Measurements from ENCODE around the gene TRIM29.
"Not testable (repeated sequence)": the region's sequence is repeated elsewhere in the genome, so short reads cannot be mapped to it uniquely, and the experiment has no call there.

Gene TRIM29, protein sequence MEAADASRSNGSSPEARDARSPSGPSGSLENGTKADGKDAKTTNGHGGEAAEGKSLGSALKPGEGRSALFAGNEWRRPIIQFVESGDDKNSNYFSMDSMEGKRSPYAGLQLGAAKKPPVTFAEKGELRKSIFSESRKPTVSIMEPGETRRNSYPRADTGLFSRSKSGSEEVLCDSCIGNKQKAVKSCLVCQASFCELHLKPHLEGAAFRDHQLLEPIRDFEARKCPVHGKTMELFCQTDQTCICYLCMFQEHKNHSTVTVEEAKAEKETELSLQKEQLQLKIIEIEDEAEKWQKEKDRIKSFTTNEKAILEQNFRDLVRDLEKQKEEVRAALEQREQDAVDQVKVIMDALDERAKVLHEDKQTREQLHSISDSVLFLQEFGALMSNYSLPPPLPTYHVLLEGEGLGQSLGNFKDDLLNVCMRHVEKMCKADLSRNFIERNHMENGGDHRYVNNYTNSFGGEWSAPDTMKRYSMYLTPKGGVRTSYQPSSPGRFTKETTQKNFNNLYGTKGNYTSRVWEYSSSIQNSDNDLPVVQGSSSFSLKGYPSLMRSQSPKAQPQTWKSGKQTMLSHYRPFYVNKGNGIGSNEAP

DNA sequence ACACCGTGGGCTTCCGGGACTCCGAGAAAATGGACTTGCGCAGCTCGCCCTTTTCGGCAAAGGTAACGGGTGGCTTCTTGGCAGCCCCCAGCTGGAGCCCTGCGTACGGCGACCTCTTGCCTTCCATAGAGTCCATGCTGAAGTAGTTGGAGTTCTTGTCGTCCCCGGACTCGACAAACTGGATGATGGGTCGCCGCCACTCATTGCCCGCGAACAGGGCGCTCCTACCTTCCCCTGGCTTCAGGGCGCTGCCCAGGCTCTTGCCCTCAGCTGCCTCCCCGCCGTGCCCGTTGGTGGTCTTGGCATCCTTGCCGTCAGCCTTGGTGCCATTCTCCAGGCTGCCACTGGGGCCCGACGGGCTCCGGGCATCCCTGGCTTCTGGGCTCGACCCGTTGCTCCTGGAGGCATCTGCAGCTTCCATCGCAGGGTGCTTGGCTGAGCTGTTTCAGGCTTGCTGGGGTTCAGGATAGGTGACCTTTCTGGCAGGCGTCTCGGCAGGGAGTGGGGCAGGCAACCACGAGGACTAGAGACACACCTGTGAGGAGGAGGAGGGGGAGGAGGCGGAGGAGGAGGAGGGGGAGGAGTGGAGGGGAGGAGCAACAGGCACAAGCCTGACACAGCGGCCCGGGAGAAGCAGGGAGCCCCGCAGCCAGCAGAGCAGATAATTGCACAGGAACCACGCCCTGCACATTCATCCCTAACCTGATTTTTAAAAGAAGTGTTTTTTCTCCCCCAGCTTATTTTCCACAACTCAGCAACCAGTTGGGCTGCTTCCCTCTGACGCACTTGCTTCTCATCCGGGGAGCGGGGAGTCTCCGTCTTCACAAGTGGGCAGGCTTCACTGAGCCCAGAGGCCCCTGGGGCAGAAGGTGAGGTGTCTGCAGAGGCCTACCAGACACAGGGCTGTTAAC, at the start of gene TRIM29:
Gene TRIM29 (minus strand): TSS at position 503 of the 911 bp plus-strand sequence. CDS start 82 bp downstream, at position 421.
- DNase-seq (ENCODE audit: low spot score), result no peak

DNA sequence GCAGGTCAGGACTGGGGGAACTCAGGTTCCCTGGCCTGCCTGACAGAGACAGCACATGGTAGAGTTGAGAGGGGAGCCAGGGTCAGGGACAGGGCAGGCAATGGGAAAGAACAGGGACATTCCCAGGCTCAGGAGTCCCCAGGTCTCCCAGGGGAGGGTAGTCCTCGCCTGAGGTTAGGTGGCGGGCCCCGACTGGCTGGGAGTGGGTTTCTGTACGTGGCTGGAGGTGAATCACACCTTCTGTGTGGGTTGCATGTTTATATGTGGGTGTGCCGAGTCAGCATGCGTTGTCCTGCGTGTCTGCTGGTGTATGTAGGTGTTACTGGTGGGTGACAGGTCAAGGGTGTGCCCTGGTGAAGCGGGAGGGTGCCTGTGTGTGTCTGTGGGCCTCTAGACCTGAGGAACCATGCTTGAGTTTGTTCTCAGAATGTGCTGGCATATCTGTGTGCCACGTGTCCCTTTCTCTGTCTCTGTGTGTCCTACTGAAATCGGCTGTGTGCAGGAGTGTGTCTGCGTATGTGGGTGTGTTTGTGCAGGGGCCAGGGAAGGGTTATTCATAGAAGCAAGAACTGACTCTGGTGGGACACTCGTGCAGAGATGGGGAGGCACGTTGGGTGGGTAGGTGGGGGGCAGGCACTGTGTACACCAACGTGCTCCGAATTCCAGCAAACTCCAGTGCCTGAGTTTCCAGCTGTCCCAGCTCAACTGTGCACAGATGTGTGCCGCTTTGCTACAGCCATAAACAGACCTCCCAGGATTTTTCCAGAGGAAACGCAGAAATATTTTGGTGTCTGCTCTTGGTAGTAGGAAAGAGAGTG, 49.1 kb upstream of the TRIM29 start:
- peak; percentile 35 for DNase-seq (ENCODE audit: low spot score)

DNA sequence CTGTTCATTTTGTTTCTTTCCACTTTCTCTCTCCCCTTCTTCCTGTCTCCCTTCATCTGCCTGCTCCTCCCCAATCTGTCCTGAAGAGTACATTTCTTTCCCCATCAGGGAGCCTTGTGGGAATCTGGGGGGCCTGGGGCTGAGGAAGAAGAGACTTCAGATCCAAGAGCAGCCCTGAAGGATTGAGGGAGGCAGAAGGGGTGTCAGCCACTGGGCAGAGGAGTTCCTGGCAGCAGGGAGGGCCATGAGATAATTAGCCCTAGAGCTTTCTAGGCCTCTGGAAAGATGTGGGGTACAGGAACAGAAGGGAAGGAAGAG, 48.5 kb upstream of the TRIM29 start:
- DNase-seq (ENCODE audit: low spot score), result no peak

DNA sequence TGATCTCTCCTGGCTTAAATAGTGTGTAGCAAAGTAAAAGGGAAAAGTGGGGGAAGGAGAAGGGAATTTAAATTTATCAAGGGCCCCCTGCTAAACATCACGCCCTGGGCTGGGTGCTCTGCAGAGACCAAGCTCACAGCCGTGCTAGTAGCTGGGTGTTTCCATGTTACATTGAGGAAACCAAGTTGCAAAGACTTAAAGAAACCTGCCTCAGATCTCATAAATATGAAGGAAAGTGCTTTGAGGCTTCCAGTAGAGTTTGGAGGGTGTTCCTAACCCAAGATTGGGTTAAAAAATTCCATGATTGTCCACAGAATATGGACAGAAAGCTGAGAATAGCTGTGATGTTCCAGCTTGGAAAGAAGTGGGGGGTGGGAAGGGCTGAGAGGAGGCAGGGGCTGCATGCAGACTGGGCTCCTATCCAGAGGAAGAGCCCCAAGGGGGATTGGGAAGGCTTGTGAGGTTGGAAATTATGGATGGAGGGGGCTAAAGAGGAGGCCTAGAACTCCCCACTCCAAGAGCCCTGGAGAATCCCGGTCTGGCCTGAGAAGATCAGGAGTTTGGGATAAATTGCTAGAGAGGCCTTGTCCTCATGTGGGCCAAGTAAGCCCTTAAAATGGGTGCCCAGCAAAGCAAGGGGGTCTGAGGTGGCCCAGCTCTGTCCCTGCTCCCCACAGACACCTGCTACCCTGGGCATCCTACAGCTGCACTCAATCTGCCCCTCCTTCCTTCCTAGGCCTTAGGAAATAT, 48.0 kb upstream of the TRIM29 start:
- no peak for DNase-seq (ENCODE audit: low spot score)

DNA sequence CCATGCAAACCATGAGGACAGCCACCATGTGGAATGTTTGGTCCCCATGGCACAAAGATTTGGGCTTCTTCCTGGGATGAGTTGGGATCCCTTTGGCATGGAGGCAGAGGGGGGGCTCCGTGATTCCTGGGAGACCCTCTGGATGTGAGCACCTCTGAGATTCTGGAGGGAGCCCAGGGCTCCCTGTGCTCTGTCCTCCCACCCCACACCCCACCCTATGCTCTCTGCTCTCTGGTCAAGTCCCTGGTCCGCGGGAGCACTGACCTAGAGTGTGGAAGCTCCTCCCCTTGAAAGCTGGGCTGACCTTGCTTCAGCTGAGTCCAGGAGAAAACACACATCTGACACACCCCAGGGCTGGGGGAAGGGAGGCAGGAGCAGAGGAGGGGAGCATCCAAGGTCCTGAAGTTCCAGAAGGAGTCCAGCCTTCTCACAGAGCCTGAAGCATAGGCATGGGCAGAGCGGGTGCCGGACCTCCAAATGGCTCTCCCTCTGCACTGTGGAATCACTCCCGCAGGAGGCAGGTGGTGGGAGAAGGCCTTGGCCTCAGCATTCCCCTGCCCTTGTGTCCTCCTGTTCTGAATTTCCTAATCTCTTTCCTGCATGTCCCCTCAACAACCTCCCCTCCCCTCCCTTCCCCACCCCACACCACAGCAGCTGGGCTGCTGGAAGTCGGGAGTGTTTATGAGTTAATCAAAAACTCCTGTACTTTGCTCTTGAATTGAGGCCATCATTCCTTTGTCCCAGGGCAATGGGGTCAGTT, 47.2 kb upstream of the TRIM29 start:
- DNase-seq (ENCODE audit: low spot score), result no peak

DNA sequence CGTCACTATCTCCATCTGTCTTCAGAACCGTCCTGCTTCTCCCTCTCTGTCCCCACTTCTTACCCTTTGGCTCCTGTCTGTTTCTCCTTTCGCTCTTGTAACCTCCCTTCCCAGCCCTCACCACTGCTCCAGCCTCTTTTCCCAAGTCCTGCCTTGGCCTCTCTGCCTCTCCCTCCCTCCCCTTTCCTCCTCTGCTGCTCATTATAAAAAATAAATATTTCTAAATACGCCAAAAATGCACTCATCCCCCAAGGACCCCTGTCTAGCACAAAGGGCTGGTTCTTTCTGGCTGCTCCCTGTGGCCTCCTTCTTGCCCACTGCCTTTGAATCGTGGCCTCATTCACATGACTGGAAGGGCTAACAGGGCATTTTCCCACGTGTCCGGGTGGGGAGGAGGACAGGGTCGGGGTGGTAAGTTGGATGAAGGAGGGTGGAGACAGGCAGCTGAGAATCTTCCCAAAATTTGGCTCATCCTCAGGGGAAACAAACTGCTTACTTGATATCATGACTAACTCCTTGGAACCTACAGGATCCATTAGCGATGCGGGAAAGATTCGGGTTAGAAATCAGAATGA, 46.5 kb upstream of the TRIM29 start:
- no peak for DNase-seq (ENCODE audit: low spot score)

DNA sequence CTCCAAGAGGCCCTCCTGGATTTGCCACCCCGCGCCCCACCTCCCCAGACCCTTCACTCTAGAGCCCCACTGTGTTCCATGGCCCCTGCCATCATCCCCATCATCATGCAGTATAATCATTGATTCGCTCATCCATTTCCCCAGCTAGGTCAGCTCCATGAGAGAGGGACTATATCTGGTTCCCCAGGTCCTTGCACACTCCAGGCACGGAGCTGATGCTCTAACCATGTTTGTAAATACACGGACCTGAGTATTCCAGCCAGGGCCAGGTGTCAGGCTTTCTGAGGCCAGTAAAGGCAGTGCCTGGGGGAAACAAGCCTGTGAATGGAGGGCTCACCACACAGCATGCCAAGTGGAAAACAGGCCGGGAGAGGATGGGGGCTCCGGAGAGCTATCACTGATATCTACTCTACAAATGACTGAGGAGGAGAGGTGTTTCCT, 45.8 kb upstream of the TRIM29 start:
- DNase-seq (ENCODE audit: low spot score), result no peak

DNA sequence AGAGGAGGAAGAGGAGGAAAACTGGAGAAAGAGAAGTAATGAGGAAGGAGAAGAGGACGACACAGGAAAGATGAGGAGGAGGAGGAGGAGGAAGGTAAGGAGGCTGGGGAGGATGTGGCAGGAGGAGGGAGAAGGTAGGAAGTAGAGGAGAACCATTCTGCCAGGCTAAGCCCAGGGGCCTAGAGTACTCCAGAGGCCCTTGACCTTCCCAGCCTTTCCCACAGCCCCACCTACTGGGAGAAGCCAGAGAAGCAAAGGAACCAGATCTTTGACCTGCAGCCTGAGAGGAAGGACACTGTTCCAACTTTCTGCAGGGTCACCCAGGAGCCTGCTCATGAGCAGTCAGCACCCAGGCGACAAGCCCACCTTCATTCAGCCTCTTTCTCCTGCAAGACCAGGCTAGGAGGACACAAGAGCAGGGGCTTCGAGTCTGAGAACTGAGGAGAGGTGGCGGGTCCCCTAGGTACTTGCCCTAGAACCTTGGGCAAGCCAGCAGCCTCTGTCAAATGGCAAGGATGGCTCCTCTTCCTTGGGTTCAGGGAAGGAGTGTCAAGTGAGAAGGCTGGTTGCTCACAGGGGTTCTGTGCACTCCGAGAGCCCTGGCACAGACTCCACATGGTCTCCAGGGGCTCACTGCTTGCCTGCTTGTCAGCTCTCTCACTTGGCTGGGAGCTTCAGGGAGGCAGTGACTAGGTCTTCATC, 45.0 kb upstream of the TRIM29 start:
- DNase-seq (ENCODE audit: low spot score), result peak; percentile 19

DNA sequence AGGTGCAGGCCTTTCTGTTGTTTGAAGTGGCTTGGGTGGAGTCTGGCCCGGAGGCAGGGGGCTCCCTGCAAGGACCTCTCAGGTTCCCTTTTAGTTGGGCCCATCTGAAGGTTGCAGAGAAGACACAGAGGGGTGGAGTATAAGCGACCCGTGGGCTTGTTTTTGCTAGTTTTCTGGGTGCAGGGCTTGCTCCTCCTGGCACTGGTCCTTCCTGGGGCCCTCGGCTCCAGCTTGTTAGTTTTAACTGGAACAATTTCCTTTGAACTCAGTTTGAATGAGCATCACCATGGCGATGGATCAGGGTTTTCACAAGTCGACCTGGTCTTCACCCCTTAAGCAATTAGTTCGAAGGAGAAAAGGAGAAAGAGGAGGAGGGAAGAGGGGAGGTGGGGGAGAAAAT, 44.5 kb upstream of the TRIM29 start:
- no peak for DNase-seq (ENCODE audit: low spot score)

DNA sequence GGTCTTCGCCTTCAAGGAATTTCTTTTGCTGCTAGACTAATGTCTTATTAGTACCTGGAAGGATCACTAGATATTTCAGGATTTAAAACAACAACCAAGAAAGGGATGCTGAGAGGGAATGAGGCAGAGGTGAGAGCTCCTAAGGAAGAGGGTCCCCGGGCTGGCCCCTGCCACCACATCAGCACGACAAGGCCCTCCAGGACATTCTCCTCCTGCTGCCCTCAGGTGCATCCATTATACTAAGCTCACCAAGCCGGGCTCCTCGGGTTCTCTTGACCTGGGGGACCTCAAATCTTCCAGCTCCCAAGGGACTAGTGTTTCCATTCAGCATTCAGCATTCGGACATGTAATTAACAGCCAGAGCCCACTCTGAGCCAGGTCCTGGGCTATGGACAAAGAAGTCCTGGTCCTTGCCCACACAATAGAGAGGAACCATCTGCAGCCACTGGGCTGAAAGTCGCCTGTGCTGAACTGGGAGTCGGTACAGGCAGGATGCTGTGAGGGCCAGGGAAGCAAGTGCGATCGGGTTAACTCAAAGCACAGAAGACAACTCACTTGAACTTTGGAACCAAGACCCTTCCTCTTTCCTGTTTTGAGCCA, 43.6 kb upstream of the TRIM29 start:
- DNase-seq (ENCODE audit: low spot score), result no peak

DNA sequence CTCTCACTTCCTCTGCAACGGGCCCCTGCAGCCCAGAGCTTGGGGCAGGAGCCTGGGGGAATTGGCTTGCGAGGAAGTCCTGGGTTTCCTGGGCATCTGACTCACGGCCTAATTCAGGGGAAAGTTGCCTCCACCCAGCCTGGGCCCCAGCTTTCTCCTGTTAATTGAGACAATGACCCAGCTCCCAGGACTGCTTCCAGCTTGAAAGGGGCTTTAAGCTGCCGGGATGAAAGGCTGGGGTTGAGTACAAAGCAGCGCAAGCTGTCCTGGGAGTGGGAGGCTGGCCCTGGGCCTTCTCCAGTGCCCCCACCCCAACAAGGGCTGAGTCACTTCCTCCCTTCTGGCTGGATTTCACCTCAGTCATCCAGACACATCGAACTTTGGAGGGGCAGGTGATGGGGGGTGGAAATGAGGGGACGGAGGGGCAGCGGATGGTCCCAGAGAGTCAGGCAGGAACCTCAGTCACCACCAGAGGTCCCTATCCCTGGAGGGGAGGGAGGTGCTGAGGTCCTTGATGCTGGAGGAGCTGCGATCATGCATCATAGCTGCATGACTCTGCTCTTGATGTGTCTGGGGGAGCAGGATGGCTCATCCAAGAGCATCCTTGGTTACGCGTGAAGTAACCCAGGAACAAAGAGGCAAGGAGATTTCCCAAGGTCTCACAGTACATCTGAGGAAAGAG, 42.8 kb upstream of the TRIM29 start:
- peak; percentile 22 for DNase-seq (ENCODE audit: low spot score)

DNA sequence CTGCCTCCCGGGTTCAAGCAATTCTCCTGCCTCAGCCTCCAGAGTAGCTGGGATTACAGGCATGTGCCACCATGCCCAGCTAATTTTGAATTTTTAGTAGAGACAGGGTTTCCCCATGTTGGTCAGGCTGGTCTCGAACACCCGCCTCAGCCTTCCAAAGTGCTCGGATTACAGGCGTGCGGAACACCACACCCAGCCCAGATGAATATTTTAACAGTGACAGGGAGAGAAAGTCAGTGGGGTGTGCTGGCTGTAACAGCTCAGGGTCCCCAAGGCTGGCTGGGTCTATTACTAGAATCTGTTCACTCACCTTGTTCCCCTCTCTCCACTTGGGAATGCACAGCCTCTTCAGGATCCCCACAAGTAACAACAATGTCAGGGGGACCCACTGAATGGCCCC, 42.1 kb upstream of the TRIM29 start:
- DNase-seq (ENCODE audit: low spot score), result not testable (repeated sequence)

DNA sequence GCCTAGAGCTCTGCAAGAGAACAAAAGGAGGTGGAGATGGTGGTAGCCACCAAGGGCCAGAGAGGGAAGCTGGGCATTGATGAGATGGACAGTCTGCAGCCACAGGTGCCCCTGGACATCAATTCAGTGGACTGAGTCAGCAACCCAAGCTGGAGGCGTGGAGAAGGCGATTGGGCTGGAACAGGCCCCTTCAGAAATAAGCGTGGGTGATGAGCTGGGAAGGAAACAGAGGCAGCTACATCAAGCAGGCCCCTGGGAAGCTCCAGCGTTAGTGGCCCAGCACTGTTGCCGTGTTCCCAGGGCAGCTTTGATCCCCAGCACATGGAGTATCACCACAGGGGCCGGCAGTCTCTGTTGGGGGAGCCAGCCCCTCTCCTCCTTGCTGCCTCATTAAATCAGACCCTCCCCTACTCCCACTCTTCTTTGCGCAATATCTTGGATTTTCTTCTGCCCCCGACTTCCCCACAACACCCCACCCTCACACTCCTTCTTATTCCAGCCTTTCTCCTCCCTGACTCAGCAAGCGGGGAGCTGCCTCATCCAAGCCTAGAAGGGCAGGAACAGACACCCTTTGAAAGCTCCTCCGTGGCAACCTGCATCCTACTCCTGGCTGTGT, 41.3 kb upstream of the TRIM29 start:
- no peak for DNase-seq (ENCODE audit: low spot score)

DNA sequence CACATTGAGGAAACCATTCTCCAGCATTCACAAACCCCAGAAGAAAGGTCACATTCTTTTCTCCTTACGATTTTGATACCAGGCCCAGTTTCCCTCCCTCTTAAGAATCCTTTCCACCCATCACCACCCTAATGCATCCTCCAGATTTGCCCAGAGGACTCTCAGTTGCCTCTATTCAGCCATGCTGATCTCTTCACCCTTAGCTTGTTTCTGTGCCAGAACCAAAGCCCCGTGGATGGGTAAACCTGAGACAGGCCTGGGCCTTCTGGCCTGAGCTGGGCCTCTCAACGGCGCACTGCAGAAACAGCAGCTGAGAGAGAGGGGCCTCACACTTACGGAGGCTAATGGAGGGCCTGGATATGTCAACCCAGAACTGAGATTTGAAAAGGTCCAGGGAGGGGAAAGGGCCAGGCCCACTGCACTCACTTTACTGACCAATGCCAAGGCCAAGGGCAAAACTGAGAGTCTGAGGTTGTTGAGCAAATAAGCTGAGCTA, 40.7 kb upstream of the TRIM29 start:
- DNase-seq (ENCODE audit: low spot score), result no peak

DNA sequence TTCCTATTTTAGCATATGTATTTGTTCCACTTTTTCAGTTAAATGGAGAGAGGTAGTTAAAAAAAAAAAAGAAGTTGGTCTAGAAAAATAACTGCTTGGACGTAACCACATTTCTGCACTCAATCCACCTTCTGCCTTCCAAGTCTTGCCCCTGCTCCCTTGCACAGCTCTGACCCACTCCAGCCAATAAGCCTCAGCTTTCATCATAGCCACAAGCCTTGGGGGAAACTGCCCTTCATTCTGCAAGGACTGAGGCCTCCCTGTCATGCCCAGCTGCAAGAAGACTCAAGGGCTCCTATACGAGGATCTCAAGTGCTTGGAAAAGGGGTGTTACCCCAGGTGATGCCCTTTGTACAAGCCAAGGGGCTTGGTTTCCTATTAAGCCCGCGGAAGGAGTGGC, 37.0 kb upstream of the TRIM29 start:
- DNase-seq (ENCODE audit: low spot score), result no peak

DNA sequence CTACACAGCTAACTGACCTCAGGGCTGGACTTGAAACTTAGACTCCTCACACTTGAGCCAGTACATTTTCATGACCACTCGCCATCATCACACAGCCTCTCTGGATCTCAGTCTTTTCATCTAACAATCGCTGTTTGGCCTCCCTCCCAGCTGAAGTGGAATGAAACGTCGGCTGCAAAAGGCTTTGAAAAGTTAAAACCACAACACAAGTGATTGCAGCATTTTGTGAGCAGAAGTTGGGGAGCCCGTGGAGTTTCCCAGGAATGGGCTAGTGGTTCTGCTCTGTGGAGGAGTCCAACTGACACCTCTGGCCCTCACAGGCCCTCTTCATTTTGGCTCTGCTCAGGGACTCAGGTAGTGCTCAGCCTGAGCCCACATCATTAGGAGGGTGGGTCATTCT, 35.9 kb upstream of the TRIM29 start:
- no peak for DNase-seq (ENCODE audit: low spot score)

DNA sequence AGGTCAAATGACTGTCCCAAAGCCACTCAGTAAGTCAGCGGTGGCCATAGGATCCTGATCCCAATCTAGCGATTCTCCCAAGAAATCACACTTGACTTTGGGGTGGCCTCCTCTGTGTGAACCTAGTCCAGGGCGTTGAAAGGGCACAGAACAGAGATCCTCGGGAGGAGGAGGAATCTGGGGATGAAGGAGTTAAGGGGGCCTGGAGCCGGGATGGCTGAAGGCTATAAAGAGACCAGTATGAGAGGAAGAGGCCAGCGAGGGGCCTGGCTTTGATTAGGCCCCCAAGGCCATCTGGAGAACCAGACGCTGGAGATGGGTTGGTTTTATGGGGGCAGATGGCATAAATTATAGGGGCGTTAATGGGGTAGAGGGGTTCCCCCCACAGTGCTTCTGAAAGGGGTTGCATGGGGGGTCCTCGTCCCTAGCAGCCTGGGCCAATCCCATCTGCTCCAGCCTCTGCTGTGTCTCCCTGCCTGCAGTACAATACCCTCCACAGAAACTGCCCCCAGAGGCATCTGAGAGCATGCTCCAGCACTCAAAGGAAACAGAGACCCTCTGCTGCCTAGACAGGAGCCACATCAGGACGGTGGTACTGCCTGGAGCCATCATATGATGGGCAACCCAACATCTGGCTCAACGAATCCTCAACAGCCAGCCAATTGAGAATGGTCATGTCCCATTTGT, 35.2 kb upstream of the TRIM29 start:
- DNase-seq (ENCODE audit: low spot score), result no peak
